ENCODE data around the gene MCUB. TPM values are rescaled to one million over a fixed set of nuclear protein-coding genes. Genes with fewer than 3 reads are reported as not detected.
"Not testable (repeated sequence)": the region's sequence is repeated elsewhere in the genome, so short reads cannot be mapped to it uniquely, and the experiment has no call there.

The MCUB gene
- total and polyA plus RNA-seq, 2 experiments from 2014 or later = 32.9 to 52.6 TPM

GRCh38 chr4:109588176-109588575 is 28.1 kb downstream of the MCUB start:
- H3K4me2 ChIP-seq (ENCODE audit: unreplicated experiment) = no peak overlapping the region
- no peaks in the 10 kb centered on the region for H3K27me3 ChIP-seq (replicated peaks; ENCODE audit: insufficient read depth)
- H3K79me2 ChIP-seq (ENCODE audit: insufficient read depth) = peaks cover 19% of the 10 kb centered on the region
- H4K20me1 ChIP-seq (ENCODE audit: insufficient read depth) = no peaks in the 10 kb centered on the region
- H3F3A ChIP-seq (ENCODE audit: insufficient read depth) = 0 out of 2 replicates have a peak, but pooled peaks cover 4% of the 10 kb centered on the region
- no peak overlapping the region for H3K4me3 ChIP-seq
- 59 to 62% methylated on average over 4 of the region's 4 CpGs for WGBS, 2 experiments (ENCODE audit: low coverage in 1 of 2, low lambda C conversion rate in 2 of 2, missing lambda C conversion rate in 2 of 2)
- no peak for TF ChIP-seq EZH2phosphoT487 (IDR thresholded peaks at IDR 0.05; ENCODE audit: insufficient read depth, low read depth)
- no peak for TF ChIP-seq EZH2 (IDR thresholded peaks at IDR 0.05; ENCODE audit: insufficient read depth, poor library complexity, severe bottlenecking)
- H3K9me3 ChIP-seq (ENCODE audit: low read depth) = no peaks in the 10 kb centered on the region
- H3K9me2 ChIP-seq (ENCODE audit: insufficient read depth) = no peaks in the 10 kb centered on the region
- in situ Hi-C loops (cut with MboI) = no loop called here
- no peak overlapping the region for H3K27ac ChIP-seq
- peaks cover 12% of the 10 kb centered on the region for H3K4me1 ChIP-seq (ENCODE audit: insufficient read depth)
- no peak overlapping the region for H3K9ac ChIP-seq
- DNase-seq = peak; percentile 45
- no peak overlapping the region for H2AFZ ChIP-seq
- H3K36me3 ChIP-seq (ENCODE audit: low read depth) = no peaks in the 10 kb centered on the region

- in situ Hi-C loops (cut with MboI) = no loop called here
- WGBS, 2 experiments (ENCODE audit: low coverage in 1 of 2, low lambda C conversion rate in 2 of 2, missing lambda C conversion rate in 2 of 2) = 94 to 96% methylated on average over 2 of the region's 2 CpGs
- 0 out of 2 replicates have a peak, but pooled peaks cover 4% of the 10 kb centered on the region for H3F3A ChIP-seq (ENCODE audit: insufficient read depth)
- H3K9me3 ChIP-seq (ENCODE audit: low read depth) = no peaks in the 10 kb centered on the region
- peaks cover 19% of the 10 kb centered on the region for H3K79me2 ChIP-seq (ENCODE audit: insufficient read depth)
- no peak overlapping the region for H2AFZ ChIP-seq
- no peaks in the 10 kb centered on the region for H3K36me3 ChIP-seq (ENCODE audit: low read depth)
- H3K9ac ChIP-seq = no peak overlapping the region
- H3K4me3 ChIP-seq = no peak overlapping the region
- no peak overlapping the region for H3K4me2 ChIP-seq (ENCODE audit: unreplicated experiment)
- peaks cover 12% of the 10 kb centered on the region for H3K4me1 ChIP-seq (ENCODE audit: insufficient read depth)
- TF ChIP-seq EZH2phosphoT487 (IDR thresholded peaks at IDR 0.05; ENCODE audit: insufficient read depth, low read depth) = no peak
- TF ChIP-seq EZH2 (IDR thresholded peaks at IDR 0.05; ENCODE audit: insufficient read depth, poor library complexity, severe bottlenecking) = no peak
- H3K27me3 ChIP-seq (replicated peaks; ENCODE audit: insufficient read depth) = no peaks in the 10 kb centered on the region
- H3K9me2 ChIP-seq (ENCODE audit: insufficient read depth) = no peaks in the 10 kb centered on the region
- DNase-seq = no peak
- no peaks in the 10 kb centered on the region for H4K20me1 ChIP-seq (ENCODE audit: insufficient read depth)
- H3K27ac ChIP-seq = no peak overlapping the region
These were observed 29.1 kb downstream of the MCUB start for GRCh38 chr4:109589119-109589518.

- peaks cover 18% of the 10 kb centered on the region for H3K79me2 ChIP-seq (ENCODE audit: insufficient read depth)
- no peak overlapping the region for H3K9ac ChIP-seq
- H3K4me3 ChIP-seq = no peak overlapping the region
- H3K4me1 ChIP-seq (ENCODE audit: insufficient read depth) = peaks cover 12% of the 10 kb centered on the region
- no peak overlapping the region for H3K27ac ChIP-seq
- H2AFZ ChIP-seq = no peak overlapping the region
- 0 out of 2 replicates have a peak, but pooled peaks cover 4% of the 10 kb centered on the region for H3F3A ChIP-seq (ENCODE audit: insufficient read depth)
- no peak for DNase-seq
- H3K36me3 ChIP-seq (ENCODE audit: low read depth) = no peaks in the 10 kb centered on the region
- H3K9me3 ChIP-seq (ENCODE audit: low read depth) = no peaks in the 10 kb centered on the region
- no peaks in the 10 kb centered on the region for H3K9me2 ChIP-seq (ENCODE audit: insufficient read depth)
- no peak overlapping the region for H3K4me2 ChIP-seq (ENCODE audit: unreplicated experiment)
- in situ Hi-C loops (cut with MboI) = no loop called here
- H4K20me1 ChIP-seq (ENCODE audit: insufficient read depth) = no peaks in the 10 kb centered on the region
- H3K27me3 ChIP-seq (replicated peaks; ENCODE audit: insufficient read depth) = no peaks in the 10 kb centered on the region
- 92 to 93% methylated on average over 2 of the region's 2 CpGs for WGBS, 2 experiments (ENCODE audit: low coverage in 1 of 2, low lambda C conversion rate in 2 of 2, missing lambda C conversion rate in 2 of 2)
- TF ChIP-seq EZH2phosphoT487 (IDR thresholded peaks at IDR 0.05; ENCODE audit: insufficient read depth, low read depth) (no peak), EZH2 (IDR thresholded peaks at IDR 0.05; ENCODE audit: insufficient read depth, poor library complexity, severe bottlenecking) (no peak)
These were observed 29.6 kb downstream of the MCUB start for GRCh38 chr4:109589605-109590004.

GRCh38 chr4:109590905-109591304 is 30.9 kb downstream of the MCUB start:
- 92 to 95% methylated on average over 3 of the region's 3 CpGs for WGBS, 2 experiments (ENCODE audit: low coverage in 1 of 2, low lambda C conversion rate in 2 of 2, missing lambda C conversion rate in 2 of 2)
- Histone ChIP-seq H3K4me1 (ENCODE audit: insufficient read depth) (peaks cover 12% of the 10 kb centered on the region), H3K36me3 (ENCODE audit: low read depth) (no peaks in the 10 kb centered on the region), H3K4me2 (ENCODE audit: unreplicated experiment) (no peak overlapping the region), H3K4me3 (no peak overlapping the region), H3K79me2 (ENCODE audit: insufficient read depth) (peaks cover 12% of the 10 kb centered on the region), H3F3A (ENCODE audit: insufficient read depth) (0 out of 2 replicates have a peak, but pooled peaks cover 4% of the 10 kb centered on the region), H2AFZ (no peak overlapping the region), H3K27me3 (replicated peaks; ENCODE audit: insufficient read depth) (no peaks in the 10 kb centered on the region), H3K9me2 (ENCODE audit: insufficient read depth) (no peaks in the 10 kb centered on the region), H4K20me1 (ENCODE audit: insufficient read depth) (no peaks in the 10 kb centered on the region), H3K27ac (no peak overlapping the region), H3K9ac (no peak overlapping the region), H3K9me3 (ENCODE audit: low read depth) (no peaks in the 10 kb centered on the region)
- no peak for DNase-seq
- TF ChIP-seq EZH2phosphoT487 (IDR thresholded peaks at IDR 0.05; ENCODE audit: insufficient read depth, low read depth) = no peak
- no peak for TF ChIP-seq EZH2 (IDR thresholded peaks at IDR 0.05; ENCODE audit: insufficient read depth, poor library complexity, severe bottlenecking)
- in situ Hi-C loops (cut with MboI) = no loop called here

- no peaks in the 10 kb centered on the region for H3K27me3 ChIP-seq (replicated peaks; ENCODE audit: insufficient read depth)
- H3K4me3 ChIP-seq = no peak overlapping the region
- H3K4me2 ChIP-seq (ENCODE audit: unreplicated experiment) = no peak overlapping the region
- H4K20me1 ChIP-seq (ENCODE audit: insufficient read depth) = no peaks in the 10 kb centered on the region
- H3K36me3 ChIP-seq (ENCODE audit: low read depth) = no peaks in the 10 kb centered on the region
- H3K9me2 ChIP-seq (ENCODE audit: insufficient read depth) = no peaks in the 10 kb centered on the region
- peaks cover 12% of the 10 kb centered on the region for H3K4me1 ChIP-seq (ENCODE audit: insufficient read depth)
- H3K27ac ChIP-seq = no peak overlapping the region
- TF ChIP-seq EZH2phosphoT487 (IDR thresholded peaks at IDR 0.05; ENCODE audit: insufficient read depth, low read depth) = no peak
- TF ChIP-seq EZH2 (IDR thresholded peaks at IDR 0.05; ENCODE audit: insufficient read depth, poor library complexity, severe bottlenecking) = no peak
- no peaks in the 10 kb centered on the region for H3K9me3 ChIP-seq (ENCODE audit: low read depth)
- no peak overlapping the region for H3K9ac ChIP-seq
- in situ Hi-C loops (cut with MboI) = no loop called here
- 0 out of 2 replicates have a peak, but pooled peaks cover 4% of the 10 kb centered on the region for H3F3A ChIP-seq (ENCODE audit: insufficient read depth)
- DNase-seq = no peak
- no peak overlapping the region for H2AFZ ChIP-seq
- WGBS, 2 experiments (ENCODE audit: low coverage in 1 of 2, low lambda C conversion rate in 2 of 2, missing lambda C conversion rate in 2 of 2) = 95 to 100% methylated on average over 1 of the region's 1 CpG
- peaks cover 8% of the 10 kb centered on the region; the same call in 1 of the 2 replicates for H3K79me2 ChIP-seq (ENCODE audit: insufficient read depth)
These were observed 32.3 kb downstream of the MCUB start for GRCh38 chr4:109592367-109592766.

- 67 to 75% methylated on average over 3 of the region's 3 CpGs for whole genome bisulfite sequencing, 2 experiments (ENCODE audit: low coverage in 1 of 2, low lambda C conversion rate in 2 of 2, missing lambda C conversion rate in 2 of 2)
- H3K9ac ChIP-seq; H3K4me1 ChIP-seq (ENCODE audit: insufficient read depth); H3K4me3 ChIP-seq; H2AFZ ChIP-seq; DNase-seq; H4K20me1 ChIP-seq (ENCODE audit: insufficient read depth); H3K9me2 ChIP-seq (ENCODE audit: insufficient read depth); in situ Hi-C loops (cut with MboI); H3K9me3 ChIP-seq (ENCODE audit: low read depth); H3K4me2 ChIP-seq (ENCODE audit: unreplicated experiment); H3K27ac ChIP-seq; H3F3A ChIP-seq (ENCODE audit: insufficient read depth); H3K36me3 ChIP-seq (ENCODE audit: low read depth); H3K27me3 ChIP-seq (replicated peaks; ENCODE audit: insufficient read depth); H3K79me2 ChIP-seq (ENCODE audit: insufficient read depth): not testable (repeated sequence)
These were observed 35.1 kb downstream of the MCUB start for GRCh38 chr4:109595123-109595522.

All from GM23248 (cell line).